GM13976 (cell line): Measurements from ENCODE around the gene SPINK1.
"Not testable (repeated sequence)": the region's sequence is repeated elsewhere in the genome, so short reads cannot be mapped to it uniquely, and the experiment has no call there.

ENCODE experiments used
- DNase-seq: peaks from one replicate; pipeline ENCODE4 v3.0.0; 2012; ENCODE audit warnings: low spot score
- in situ Hi-C: fragments of 300-500 bp; cut with MboI; formaldehyde crosslinking; loops from one replicate; pipeline ENCODE4 v1.12.0; 2022; ENCODE audit warnings: low sequenced_read_pairs, mixed read lengths, inconsistent platforms; ENCODE audit not compliant: unreplicated experiment
- TF ChIP-seq, protein P1 (sequence below): IDR thresholded peaks from 2 replicates; pipeline ENCODE4 v1.5.1; 2012; ENCODE audit warnings: borderline replicate concordance, mild to moderate bottlenecking; ENCODE audit not compliant: insufficient read depth; ENCODE audit errors: extremely low read depth, missing control alignments, control extremely low read depth

Gene SPINK1

GRCh38 chr5:147874910-147875367 is 43.5 kb upstream of the SPINK1 start:
- TF ChIP-seq, protein P1, sequence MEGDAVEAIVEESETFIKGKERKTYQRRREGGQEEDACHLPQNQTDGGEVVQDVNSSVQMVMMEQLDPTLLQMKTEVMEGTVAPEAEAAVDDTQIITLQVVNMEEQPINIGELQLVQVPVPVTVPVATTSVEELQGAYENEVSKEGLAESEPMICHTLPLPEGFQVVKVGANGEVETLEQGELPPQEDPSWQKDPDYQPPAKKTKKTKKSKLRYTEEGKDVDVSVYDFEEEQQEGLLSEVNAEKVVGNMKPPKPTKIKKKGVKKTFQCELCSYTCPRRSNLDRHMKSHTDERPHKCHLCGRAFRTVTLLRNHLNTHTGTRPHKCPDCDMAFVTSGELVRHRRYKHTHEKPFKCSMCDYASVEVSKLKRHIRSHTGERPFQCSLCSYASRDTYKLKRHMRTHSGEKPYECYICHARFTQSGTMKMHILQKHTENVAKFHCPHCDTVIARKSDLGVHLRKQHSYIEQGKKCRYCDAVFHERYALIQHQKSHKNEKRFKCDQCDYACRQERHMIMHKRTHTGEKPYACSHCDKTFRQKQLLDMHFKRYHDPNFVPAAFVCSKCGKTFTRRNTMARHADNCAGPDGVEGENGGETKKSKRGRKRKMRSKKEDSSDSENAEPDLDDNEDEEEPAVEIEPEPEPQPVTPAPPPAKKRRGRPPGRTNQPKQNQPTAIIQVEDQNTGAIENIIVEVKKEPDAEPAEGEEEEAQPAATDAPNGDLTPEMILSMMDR, result no peak
- in situ Hi-C loops, result no loop called here
- no peak for DNase-seq

DNA sequence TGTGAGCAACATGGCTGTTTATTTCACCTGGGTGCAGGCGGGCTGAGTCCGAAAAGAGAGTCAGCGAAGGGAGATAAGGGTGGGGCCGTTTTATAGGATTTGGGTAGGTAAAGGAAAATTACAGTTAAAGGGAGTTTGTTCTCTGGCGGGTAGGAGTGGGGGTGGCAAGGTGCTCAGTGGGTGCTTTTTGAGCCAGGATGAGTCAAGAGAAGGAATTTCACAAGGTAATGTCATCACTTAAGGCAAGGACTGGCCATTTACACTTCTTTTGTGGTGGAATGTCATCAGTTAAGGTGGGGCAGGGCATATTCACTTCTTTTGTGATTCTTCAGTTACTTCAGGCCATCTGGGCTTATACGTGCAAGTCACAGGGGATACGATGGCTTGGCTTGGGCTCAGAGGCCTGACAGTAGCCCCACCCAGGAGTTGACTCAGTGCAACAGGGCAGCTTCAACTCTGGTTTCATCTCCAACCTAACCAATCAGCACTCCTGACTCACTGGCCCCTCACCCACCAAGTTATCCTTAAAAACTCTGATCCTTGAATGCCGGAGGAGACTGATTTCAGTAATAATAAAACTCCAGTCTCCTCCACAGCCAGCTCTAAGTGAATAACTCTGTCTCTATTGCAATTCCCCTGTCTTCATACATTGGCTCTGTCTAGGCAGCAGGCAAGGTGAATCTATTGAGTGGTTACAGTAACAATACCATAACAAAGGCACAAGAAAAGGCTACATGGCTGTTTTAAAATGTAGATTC is 42.8 kb upstream of the SPINK1 start:
- in situ Hi-C loops, DNase-seq: not testable (repeated sequence)

- DNase-seq, in situ Hi-C loops: not testable (repeated sequence)
These were observed 41.4 kb upstream of the SPINK1 start for GRCh38 chr5:147872744-147873435.

DNA sequence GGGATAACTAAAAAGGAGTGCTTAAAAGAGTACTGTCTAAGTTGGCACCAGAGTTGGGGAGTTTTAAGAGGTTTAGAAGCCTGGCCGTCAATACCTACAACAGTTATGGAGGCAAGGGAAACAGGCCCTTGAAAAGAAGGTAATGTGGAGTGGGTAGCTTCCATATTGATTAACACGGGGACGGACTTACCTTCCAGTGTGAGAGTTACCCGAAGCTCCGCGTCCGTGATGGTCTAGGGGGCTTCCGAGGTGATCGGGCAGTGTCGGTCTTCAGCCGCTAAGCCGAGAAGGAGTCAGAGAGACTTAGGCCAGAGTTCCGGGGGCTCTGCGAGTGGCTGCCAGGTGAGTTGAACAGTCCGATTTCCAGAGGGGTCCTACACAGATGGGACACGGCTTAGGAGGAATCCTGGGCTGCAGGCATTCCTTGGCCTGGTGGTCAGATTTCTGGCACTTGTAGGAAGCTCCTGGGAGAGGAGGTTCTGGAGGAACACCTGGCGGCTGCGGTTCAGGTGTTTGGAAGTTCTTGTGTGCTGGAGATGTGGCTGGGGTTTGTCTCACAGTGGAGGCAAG is 40.6 kb upstream of the SPINK1 start:
- DNase-seq, in situ Hi-C loops: not testable (repeated sequence)

DNA sequence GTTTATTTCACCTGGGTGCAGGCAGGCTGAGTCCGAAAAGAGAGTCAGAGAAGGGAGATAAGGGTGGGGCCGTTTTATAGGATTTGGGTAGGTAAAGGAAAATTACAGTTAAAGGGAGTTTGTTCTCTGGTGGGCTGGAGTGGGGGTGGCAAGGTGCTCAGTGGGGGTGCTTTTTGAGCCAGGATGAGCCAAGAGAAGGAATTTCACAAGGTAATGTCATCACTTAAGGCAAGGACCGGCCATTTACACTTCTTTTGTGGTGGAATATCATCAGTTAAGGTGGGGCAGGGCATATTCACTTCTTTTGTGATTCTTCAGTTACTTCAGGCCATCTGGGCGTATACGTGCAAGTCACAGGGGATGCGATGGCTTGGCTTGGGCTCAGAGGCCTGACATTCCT is 38.4 kb upstream of the SPINK1 start:
- DNase-seq, in situ Hi-C loops: not testable (repeated sequence)

- in situ Hi-C loops, result no loop called here
- TF ChIP-seq, protein P1, result no peak
- no peak for DNase-seq
These were observed 37.6 kb upstream of the SPINK1 start for GRCh38 chr5:147869112-147869511.

- in situ Hi-C loops, result no loop called here
- TF ChIP-seq, protein P1, result no peak
- DNase-seq, result no peak
These were observed 32.1 kb upstream of the SPINK1 start for GRCh38 chr5:147863454-147864158.

GRCh38 chr5:147860641-147861025 is 29.2 kb upstream of the SPINK1 start:
- no peak for DNase-seq
- in situ Hi-C loops, result no loop called here
- TF ChIP-seq, protein P1, result no peak
